G401.6 (cell line): ENCODE measurements around the gene EEF1A2.
"Not testable (repeated sequence)": the region's sequence is repeated elsewhere in the genome, so short reads cannot be mapped to it uniquely, and the experiment has no call there.

Experiments
- FAIRE-seq: peaks from 2 replicates; lab custom pipeline; 2012; peaks lifted over from hg19 to GRCh38; lab: Jason Lieb, UNC

Gene EEF1A2

GRCh38 chr20:63484651-63485403 is 14.1 kb downstream of the EEF1A2 start:
- FAIRE-seq, result no peak

GRCh38 chr20:63484236-63484635 is 14.6 kb downstream of the EEF1A2 start:
- no peak for FAIRE-seq

GRCh38 chr20:63483834-63484233 is 15.0 kb downstream of the EEF1A2 start:
- FAIRE-seq, result no peak

GRCh38 chr20:63482021-63482587 is 16.8 kb downstream of the EEF1A2 start:
- FAIRE-seq, result no peak

GRCh38 chr20:63481503-63481902 is 17.4 kb downstream of the EEF1A2 start:
- FAIRE-seq, result no peak

GRCh38 chr20:63479695-63480419 is 19.0 kb downstream of the EEF1A2 start:
- not testable (repeated sequence) for FAIRE-seq

GRCh38 chr20:63478346-63479302 is 20.3 kb downstream of the EEF1A2 start:
- FAIRE-seq, result no peak

- no peak for FAIRE-seq
Measured at GRCh38 chr20:63477944-63478343, 20.9 kb downstream of the EEF1A2 start.

- no peak for FAIRE-seq
Measured at GRCh38 chr20:63477061-63477616, 21.7 kb downstream of the EEF1A2 start.

- no peak for FAIRE-seq
Measured at GRCh38 chr20:63475209-63475608, 23.7 kb downstream of the EEF1A2 start.

- no peak for FAIRE-seq
Measured at GRCh38 chr20:63473555-63474449, 25.1 kb downstream of the EEF1A2 start.

GRCh38 chr20:63472862-63473390 is 26.0 kb downstream of the EEF1A2 start:
- FAIRE-seq, result no peak

GRCh38 chr20:63471981-63472831 is 26.7 kb downstream of the EEF1A2 start, which contains the start of gene KCNQ2:
KCNQ2 (minus strand) TSS chr20:63472655; CDS start chr20:63472463, 192 bp downstream.
- no peak for FAIRE-seq

GRCh38 chr20:63471717-63471980 is 27.2 kb downstream of the EEF1A2 start:
- FAIRE-seq, result no peak

GRCh38 chr20:63471002-63471716 is 27.7 kb downstream of the EEF1A2 start:
- no peak for FAIRE-seq

GRCh38 chr20:63470410-63470809 is 28.5 kb downstream of the EEF1A2 start:
- no peak for FAIRE-seq

- no peak for FAIRE-seq
Measured at GRCh38 chr20:63469713-63470101, 29.2 kb downstream of the EEF1A2 start.

GRCh38 chr20:63469019-63469712 is 29.7 kb downstream of the EEF1A2 start:
- FAIRE-seq, result no peak
